ENCODE measurements around the gene RALGAPB.
"Not testable (repeated sequence)": the region's sequence is repeated elsewhere in the genome, so short reads cannot be mapped to it uniquely, and the experiment has no call there.

The RALGAPB gene

GRCh38 chr20:38585404-38586180, 112.9 kb downstream of the RALGAPB start:
- DNase-seq (ENCODE audit: low read depth), result no peak

- DNase-seq (ENCODE audit: low read depth), result no peak
Observed at GRCh38 chr20:38586181-38586525, 113.5 kb downstream of the RALGAPB start.

GRCh38 chr20:38588303-38588702, 115.7 kb downstream of the RALGAPB start:
- no peak for DNase-seq (ENCODE audit: low read depth)

- no peak for DNase-seq (ENCODE audit: low read depth)
Observed at GRCh38 chr20:38589351-38589750, 116.7 kb downstream of the RALGAPB start.

- DNase-seq (ENCODE audit: low read depth), result no peak
Observed at GRCh38 chr20:38589967-38590675, 117.5 kb downstream of the RALGAPB start.

- DNase-seq (ENCODE audit: low read depth), result no peak
Observed at GRCh38 chr20:38590676-38591473, 118.2 kb downstream of the RALGAPB start.

GRCh38 chr20:38591474-38592410, 119.1 kb downstream of the RALGAPB start:
- no peak for DNase-seq (ENCODE audit: low read depth)

- not testable (repeated sequence) for DNase-seq (ENCODE audit: low read depth)
Observed at GRCh38 chr20:38592411-38592790, 119.8 kb downstream of the RALGAPB start.

- not testable (repeated sequence) for DNase-seq (ENCODE audit: low read depth)
Observed at GRCh38 chr20:38594281-38594680, 121.6 kb downstream of the RALGAPB start.

GRCh38 chr20:38595886-38596285, 123.2 kb downstream of the RALGAPB start:
- not testable (repeated sequence) for DNase-seq (ENCODE audit: low read depth)

GRCh38 chr20:38599410-38599882, 126.8 kb downstream of the RALGAPB start:
- no peak for DNase-seq (ENCODE audit: low read depth)

- no peak for DNase-seq (ENCODE audit: low read depth)
Observed at GRCh38 chr20:38600057-38600456, 127.4 kb downstream of the RALGAPB start.

GRCh38 chr20:38601216-38602184, 128.9 kb downstream of the RALGAPB start, which contains the start of gene ARHGAP40:
Gene ARHGAP40 (plus strand): TSS chr20:38601809.
- no peak for DNase-seq (ENCODE audit: low read depth)

- no peak for DNase-seq (ENCODE audit: low read depth)
Observed at GRCh38 chr20:38602185-38602581, 129.5 kb downstream of the RALGAPB start.

- no peak for DNase-seq (ENCODE audit: low read depth)
Observed at GRCh38 chr20:38603286-38603685, 130.6 kb downstream of the RALGAPB start.

- no peak for DNase-seq (ENCODE audit: low read depth)
Observed at GRCh38 chr20:38604873-38605303, 132.2 kb downstream of the RALGAPB start.

GRCh38 chr20:38607351-38607750, 134.7 kb downstream of the RALGAPB start:
- DNase-seq (ENCODE audit: low read depth), result no peak

- DNase-seq (ENCODE audit: low read depth), result no peak
Observed at GRCh38 chr20:38608188-38608587, 135.5 kb downstream of the RALGAPB start.

GRCh38 chr20:38609815-38610214, 137.2 kb downstream of the RALGAPB start:
- DNase-seq (ENCODE audit: low read depth), result no peak

- DNase-seq (ENCODE audit: low read depth), result no peak
Observed at GRCh38 chr20:38610521-38610920, 137.9 kb downstream of the RALGAPB start.

All from stimulated activated CD8-positive, alpha-beta memory T cell treated with anti-CD3 and anti-CD28 coated beads, Interleukin-15, amount 100 ng/mL, for 24 hours (primary cell).